ENCODE data around the gene ELK4.
A peak's percentile ranks its signal among the peaks of the same experiment; 100 is the strongest.

DNA sequence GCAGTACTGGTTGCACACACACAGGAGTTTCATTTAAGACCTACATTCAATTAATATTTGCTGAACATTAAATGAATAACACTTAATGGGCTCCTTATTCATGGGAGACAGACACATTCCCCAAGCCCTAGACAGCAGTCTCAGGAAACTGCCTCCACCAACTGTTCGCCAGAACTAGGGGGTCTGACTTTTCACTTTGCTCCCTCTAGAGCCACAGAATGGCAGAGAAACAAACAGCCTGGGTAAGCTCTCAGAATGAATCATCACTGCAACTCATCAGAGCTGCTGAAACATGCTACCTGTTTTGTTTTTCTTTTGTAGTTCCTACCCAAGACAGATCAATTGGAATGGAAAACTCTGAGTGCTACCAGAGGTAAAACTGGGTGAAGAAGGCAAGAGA lies 31.7 kb downstream of the ELK4 start:
- TF ChIP-seq, protein P1, sequence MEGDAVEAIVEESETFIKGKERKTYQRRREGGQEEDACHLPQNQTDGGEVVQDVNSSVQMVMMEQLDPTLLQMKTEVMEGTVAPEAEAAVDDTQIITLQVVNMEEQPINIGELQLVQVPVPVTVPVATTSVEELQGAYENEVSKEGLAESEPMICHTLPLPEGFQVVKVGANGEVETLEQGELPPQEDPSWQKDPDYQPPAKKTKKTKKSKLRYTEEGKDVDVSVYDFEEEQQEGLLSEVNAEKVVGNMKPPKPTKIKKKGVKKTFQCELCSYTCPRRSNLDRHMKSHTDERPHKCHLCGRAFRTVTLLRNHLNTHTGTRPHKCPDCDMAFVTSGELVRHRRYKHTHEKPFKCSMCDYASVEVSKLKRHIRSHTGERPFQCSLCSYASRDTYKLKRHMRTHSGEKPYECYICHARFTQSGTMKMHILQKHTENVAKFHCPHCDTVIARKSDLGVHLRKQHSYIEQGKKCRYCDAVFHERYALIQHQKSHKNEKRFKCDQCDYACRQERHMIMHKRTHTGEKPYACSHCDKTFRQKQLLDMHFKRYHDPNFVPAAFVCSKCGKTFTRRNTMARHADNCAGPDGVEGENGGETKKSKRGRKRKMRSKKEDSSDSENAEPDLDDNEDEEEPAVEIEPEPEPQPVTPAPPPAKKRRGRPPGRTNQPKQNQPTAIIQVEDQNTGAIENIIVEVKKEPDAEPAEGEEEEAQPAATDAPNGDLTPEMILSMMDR (IDR thresholded peaks at IDR 0.05; ENCODE audit: low read depth, low read length): peak; percentile 23; the same call in 1 of the 2 replicates
- TF ChIP-seq EZH2phosphoT487 (IDR thresholded peaks at IDR 0.05; ENCODE audit: low read depth): no peak

Data from OCI-LY3 (cell line).